HL-60 (cell line): ENCODE data around the gene HES7.

Source experiments
- CTCF ChIP-seq: IDR thresholded peaks from one replicate; pipeline ENCODE4 v1.5.1; 2011; ENCODE audit warnings: low read length, control low read depth, inconsistent platforms; ENCODE audit not compliant: insufficient read depth
- POLR2AphosphoS5 ChIP-seq: IDR thresholded peaks from 2 replicates; pipeline ENCODE4 v1.6.1; 2012; ENCODE audit warnings: low read depth
- REST ChIP-seq: IDR thresholded peaks from 2 replicates; pipeline ENCODE4 v1.6.1; 2012; ENCODE audit warnings: low read depth; ENCODE audit not compliant: insufficient replicate concordance
- SPI1 ChIP-seq: IDR thresholded peaks from 2 replicates; pipeline ENCODE4 v1.6.1; 2012; ENCODE audit warnings: low read depth, mild to moderate bottlenecking, borderline replicate concordance

GRCh38 chr17:8147141-8147804 is 23.4 kb upstream of the HES7 start:
- TF ChIP-seq POLR2AphosphoS5, result no peak
- TF ChIP-seq CTCF, result no peak
- TF ChIP-seq REST, result no peak
- no peak for TF ChIP-seq SPI1
